HG03108 (cell line): ENCODE results near the gene GRK4.
"Not testable (repeated sequence)": the region's sequence is repeated elsewhere in the genome, so short reads cannot be mapped to it uniquely, and the experiment has no call there.

ENCODE experiments used
- ATAC-seq: cut with Tn5 transposase; IDR thresholded peaks from one replicate; pipeline ENCODE4 v1.9.1; 2021; ENCODE audit warnings: moderate library complexity; ENCODE audit not compliant: unreplicated experiment

Gene GRK4

GRCh38 chr4:2930758-2931511, 32.4 kb upstream of the GRK4 start:
- no peak for ATAC-seq

GRCh38 chr4:2931512-2932301, 31.7 kb upstream of the GRK4 start:
- peak; percentile 40 for ATAC-seq

- no peak for ATAC-seq
These were observed 30.9 kb upstream of the GRK4 start for GRCh38 chr4:2932321-2932950.

- no peak for ATAC-seq
These were observed 30.3 kb upstream of the GRK4 start for GRCh38 chr4:2932951-2933565.

GRCh38 chr4:2933566-2934076, 29.8 kb upstream of the GRK4 start:
- no peak for ATAC-seq

GRCh38 chr4:2934077-2934812, 29.1 kb upstream of the GRK4 start:
- ATAC-seq = no peak

- ATAC-seq = peak; percentile 41
These were observed 28.3 kb upstream of the GRK4 start for GRCh38 chr4:2934813-2935761.

- ATAC-seq = no peak
These were observed 27.3 kb upstream of the GRK4 start for GRCh38 chr4:2935762-2936743.

- ATAC-seq = peak; percentile 25
These were observed 26.6 kb upstream of the GRK4 start for GRCh38 chr4:2936773-2937145.

GRCh38 chr4:2937146-2937857, 26.1 kb upstream of the GRK4 start:
- no peak for ATAC-seq

- no peak for ATAC-seq
These were observed 25.4 kb upstream of the GRK4 start for GRCh38 chr4:2937986-2938385.

GRCh38 chr4:2938411-2938810, 25.0 kb upstream of the GRK4 start:
- ATAC-seq = not testable (repeated sequence)

GRCh38 chr4:2938906-2939305, 24.5 kb upstream of the GRK4 start:
- no peak for ATAC-seq

GRCh38 chr4:2939383-2940243, 23.8 kb upstream of the GRK4 start:
- no peak for ATAC-seq

GRCh38 chr4:2940267-2941137, 22.9 kb upstream of the GRK4 start:
- ATAC-seq = no peak
